Common myeloid progenitor, CD34-positive (primary cell): ENCODE data around the gene RTN4RL1.

Source experiments
- CTCF ChIA-PET: fragments of 350-600 bp; sonication (Branson Sonifier 250); formaldehyde crosslinking; loops from one replicate; lab custom pipeline; 2021; ENCODE audit warnings: antibody characterized with exemption; lab: Charles Lee
- POLR2A ChIA-PET: fragments of 350-600 bp; sonication (Branson Sonifier 250); formaldehyde crosslinking; loops from one replicate; lab custom pipeline; 2021; ENCODE audit warnings: antibody characterized with exemption; lab: Charles Lee
- DNase-seq, 3 donors: peaks; one replicate each; pipeline versions ENCODE4 v3.0.0 to v3.0.0-alpha.2; 2013
- H3K27ac ChIP-seq, 2 experiments: 1 replicate in 1 of 2; 2 replicates in 1 of 2; pipeline ENCODE4 v1.7.0; 2013; ENCODE audit warnings: inconsistent platforms in 2 of 2, low read length in 2 of 2, mild to moderate bottlenecking in 2 of 2, low read depth in 1 of 2, moderate library complexity in 1 of 2; ENCODE audit not compliant: severe bottlenecking in 2 of 2, insufficient read depth in 1 of 2, poor library complexity in 1 of 2
- H3K27me3 ChIP-seq, 5 experiments: replicated peaks in 2 of 5; 1 replicate in 3 of 5; 2 replicates in 2 of 5; pipeline versions ENCODE4 v1.6.1 to v1.7.0; 2013; ENCODE audit warnings: low read length in 4 of 5, mild to moderate bottlenecking in 2 of 5, moderate library complexity in 2 of 5, inconsistent platforms in 1 of 5; ENCODE audit not compliant: insufficient read depth in 5 of 5, control insufficient read depth in 4 of 5
- H3K36me3 ChIP-seq, 4 experiments: 1 replicate in 2 of 4; 2 replicates in 2 of 4; pipeline versions ENCODE4 v1.6.1 to v1.7.0; 2013; ENCODE audit warnings: low read length in 3 of 4, control low read depth in 1 of 4, mild to moderate bottlenecking in 1 of 4; ENCODE audit not compliant: control insufficient read depth in 4 of 4, insufficient read depth in 4 of 4
- H3K4me1 ChIP-seq, 4 experiments: 1 replicate in 3 of 4; 2 replicates in 1 of 4; pipeline versions ENCODE4 v1.6.1 to v1.7.1; 2013; ENCODE audit warnings: low read length in 3 of 4, mild to moderate bottlenecking in 3 of 4, control low read depth in 1 of 4, inconsistent platforms in 1 of 4, moderate library complexity in 1 of 4; ENCODE audit not compliant: control insufficient read depth in 4 of 4, insufficient read depth in 4 of 4; ENCODE audit errors: control extremely low read depth in 1 of 4
- H3K4me3 ChIP-seq, 7 experiments: 1 replicate in 4 of 7; 2 replicates in 3 of 7; pipeline versions ENCODE4 v1.5.1 to v1.7.0; 2013; ENCODE audit warnings: mild to moderate bottlenecking in 7 of 7, low read length in 6 of 7, moderate library complexity in 6 of 7, inconsistent platforms in 2 of 7, low read depth in 2 of 7, control low read depth in 1 of 7; ENCODE audit not compliant: insufficient read depth in 4 of 7, control insufficient read depth in 1 of 7; ENCODE audit errors: extremely low read depth in 1 of 7
- H3K9me3 ChIP-seq, 5 experiments: 1 replicate in 4 of 5; 2 replicates in 1 of 5; pipeline versions ENCODE4 v1.6.1 to v1.7.1; 2013; ENCODE audit warnings: low read length in 4 of 5, mild to moderate bottlenecking in 2 of 5, inconsistent platforms in 1 of 5, low read depth in 1 of 5, moderate library complexity in 1 of 5; ENCODE audit not compliant: control insufficient read depth in 4 of 5, insufficient read depth in 2 of 5; ENCODE audit errors: control extremely low read depth in 1 of 5
- WGBS: methylation state at CpG from one replicate; pipeline ENCODE4 v1.1.5; 2013; ENCODE audit not compliant: insufficient coverage; 5-methylcytosine and 5-hydroxymethylcytosine counted together

RTN4RL1 gene

DNA sequence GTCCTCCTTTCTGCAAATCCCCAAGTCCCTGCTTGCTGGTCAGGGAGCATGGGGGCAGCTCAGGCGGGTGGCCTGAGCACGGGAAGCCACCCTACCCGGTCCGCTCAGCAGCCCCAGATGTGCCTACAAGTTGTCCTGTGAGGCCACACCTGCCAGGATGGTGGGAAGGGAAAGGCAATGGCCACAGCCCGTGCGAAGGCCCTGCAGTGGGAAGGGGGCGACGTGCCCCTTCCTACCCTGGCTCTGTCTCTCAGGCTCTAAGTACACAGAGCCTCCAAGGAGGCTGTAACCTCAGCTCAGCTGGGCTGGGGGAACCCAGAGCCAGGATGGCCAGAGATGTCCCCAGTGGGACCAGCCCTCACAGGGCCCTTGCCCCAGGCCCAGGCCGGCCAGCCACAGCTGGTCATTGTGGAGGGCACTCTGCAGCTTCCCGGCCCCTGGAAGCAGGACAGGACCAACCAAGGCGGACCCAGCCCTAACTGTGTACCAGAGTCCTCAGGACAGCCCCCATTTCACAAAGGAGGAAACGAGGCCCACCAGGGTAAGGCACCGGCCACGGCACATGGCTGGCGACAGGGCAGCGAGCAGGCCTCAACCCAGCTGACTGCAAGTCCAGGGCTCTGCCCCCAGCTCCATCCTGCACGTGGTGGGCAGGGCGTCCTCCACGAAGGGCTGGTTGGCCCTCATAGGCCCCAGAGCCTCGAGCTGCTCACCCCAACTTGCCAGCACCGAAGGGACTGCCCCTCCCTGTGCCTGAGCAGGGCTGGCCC lies 82.3 kb downstream of the RTN4RL1 start:
- H3K36me3 ChIP-seq: no peaks in the 10 kb centered on the region
- CTCF ChIA-PET: no interaction called here
- H3K27ac ChIP-seq: no peak overlapping the region
- H3K27me3 ChIP-seq: no peaks in the 10 kb centered on the region
- H3K4me1 ChIP-seq: no peaks in the 10 kb centered on the region
- 93% methylated on average over 21 of the region's 21 CpGs for WGBS
- no peaks in the 10 kb centered on the region for H3K9me3 ChIP-seq
- POLR2A ChIA-PET: no interaction called here
- no peak overlapping the region for H3K4me3 ChIP-seq
- DNase-seq: no peak

DNA sequence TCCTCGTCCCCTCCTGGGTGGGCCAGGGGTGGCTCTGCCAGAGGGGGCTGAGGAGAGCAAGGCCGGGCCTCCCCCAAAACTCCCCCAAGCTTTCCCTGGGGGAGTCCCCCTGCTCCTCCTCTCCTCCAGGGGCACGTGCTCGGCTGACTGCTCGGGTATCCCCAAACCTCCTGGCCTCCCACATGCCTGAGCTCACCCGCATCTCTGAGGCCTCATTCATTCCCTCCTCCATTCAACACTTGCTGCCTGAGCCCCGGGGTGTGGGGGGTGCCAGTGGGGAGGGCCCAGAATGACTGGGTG lies 83.1 kb downstream of the RTN4RL1 start:
- no peak overlapping the region for H3K4me3 ChIP-seq
- no peaks in the 10 kb centered on the region for H3K36me3 ChIP-seq
- no peaks in the 10 kb centered on the region for H3K9me3 ChIP-seq
- no peaks in the 10 kb centered on the region for H3K27me3 ChIP-seq
- CTCF ChIA-PET: no interaction called here
- DNase-seq: no peak
- H3K27ac ChIP-seq: no peak overlapping the region
- POLR2A ChIA-PET: no interaction called here
- WGBS: 100% methylated on average over 1 of the region's 7 CpGs
- peaks cover 0 to 1% (median 0%) of the 10 kb centered on the region in 4 experiments for H3K4me1 ChIP-seq

DNA sequence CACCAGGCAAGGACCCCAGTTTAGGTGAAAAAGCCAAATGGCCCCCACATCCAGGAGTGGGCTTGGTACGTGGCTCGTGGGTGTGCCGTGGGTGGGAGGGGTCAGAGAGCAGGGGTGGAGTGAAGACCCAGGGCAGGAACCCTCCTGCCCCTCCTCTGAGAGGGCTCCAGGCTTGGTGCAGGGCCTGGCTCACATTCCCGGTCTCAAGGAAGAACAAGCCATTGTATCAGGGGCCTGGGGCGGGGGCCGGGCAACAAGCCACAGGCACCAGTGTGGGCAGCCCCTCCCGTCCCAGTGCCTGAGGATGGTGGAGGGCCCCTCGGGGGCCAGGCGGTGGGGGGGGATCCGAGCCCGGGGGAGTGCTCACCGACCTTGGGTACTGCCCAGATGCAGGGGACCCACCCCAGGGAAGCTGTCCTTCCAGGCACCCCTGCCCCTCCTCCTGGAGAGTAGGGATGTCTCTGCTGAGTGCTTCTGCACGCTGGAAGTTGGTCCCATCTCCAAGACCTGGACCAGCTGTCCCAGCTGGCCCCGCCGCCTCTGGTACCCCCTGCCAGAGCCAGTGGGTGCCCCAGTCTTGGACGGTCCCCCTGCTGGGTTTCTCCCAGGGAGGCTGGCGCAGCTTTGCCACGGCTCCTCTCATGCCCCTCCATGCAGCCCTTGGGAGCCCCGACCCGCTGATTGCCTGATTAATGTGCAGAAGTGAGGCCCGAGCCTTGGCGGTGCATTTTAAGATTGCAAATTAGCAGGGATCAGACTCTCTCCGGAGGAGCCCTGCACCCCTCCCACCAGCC lies 83.7 kb downstream of the RTN4RL1 start:
- Histone ChIP-seq H3K27me3 (no peaks in the 10 kb centered on the region), H3K4me3 (no peak overlapping the region), H3K4me1 (peaks cover 0 to 2% (median 0%) of the 10 kb centered on the region in 4 experiments), H3K36me3 (no peaks in the 10 kb centered on the region), H3K9me3 (no peaks in the 10 kb centered on the region), H3K27ac (no peak overlapping the region)
- WGBS: 93% methylated on average over 19 of the region's 23 CpGs
- ChIA-PET CTCF (no interaction called here), POLR2A (no interaction called here)
- DNase-seq: no peak

DNA sequence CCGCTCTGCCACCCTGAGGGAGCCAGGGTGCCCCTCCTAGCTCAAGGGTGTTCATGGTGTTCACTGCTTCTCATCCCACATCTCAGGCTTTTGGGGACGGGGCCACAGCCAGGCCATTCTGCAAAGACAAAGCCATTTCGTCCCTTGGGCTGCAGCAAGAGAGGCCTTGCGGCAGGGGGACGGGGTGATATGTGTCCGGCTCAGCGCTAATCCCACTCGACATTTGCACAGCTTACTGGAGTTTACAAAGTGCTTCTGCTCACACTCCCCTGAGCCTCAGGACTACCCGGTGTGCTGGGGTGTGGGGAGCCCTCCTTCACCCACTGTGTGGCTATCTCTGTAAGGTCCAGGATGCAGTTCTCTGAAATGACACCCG lies 84.3 kb downstream of the RTN4RL1 start:
- H3K4me1 ChIP-seq: peaks cover 0 to 2% (median 0%) of the 10 kb centered on the region in 4 experiments
- H3K36me3 ChIP-seq: no peaks in the 10 kb centered on the region
- POLR2A ChIA-PET: no interaction called here
- no peak overlapping the region for H3K27ac ChIP-seq
- H3K27me3 ChIP-seq: no peaks in the 10 kb centered on the region
- CTCF ChIA-PET: no interaction called here
- no peak for DNase-seq
- H3K9me3 ChIP-seq: no peaks in the 10 kb centered on the region
- no peak overlapping the region for H3K4me3 ChIP-seq
- 97% methylated on average over 6 of the region's 10 CpGs for WGBS

DNA sequence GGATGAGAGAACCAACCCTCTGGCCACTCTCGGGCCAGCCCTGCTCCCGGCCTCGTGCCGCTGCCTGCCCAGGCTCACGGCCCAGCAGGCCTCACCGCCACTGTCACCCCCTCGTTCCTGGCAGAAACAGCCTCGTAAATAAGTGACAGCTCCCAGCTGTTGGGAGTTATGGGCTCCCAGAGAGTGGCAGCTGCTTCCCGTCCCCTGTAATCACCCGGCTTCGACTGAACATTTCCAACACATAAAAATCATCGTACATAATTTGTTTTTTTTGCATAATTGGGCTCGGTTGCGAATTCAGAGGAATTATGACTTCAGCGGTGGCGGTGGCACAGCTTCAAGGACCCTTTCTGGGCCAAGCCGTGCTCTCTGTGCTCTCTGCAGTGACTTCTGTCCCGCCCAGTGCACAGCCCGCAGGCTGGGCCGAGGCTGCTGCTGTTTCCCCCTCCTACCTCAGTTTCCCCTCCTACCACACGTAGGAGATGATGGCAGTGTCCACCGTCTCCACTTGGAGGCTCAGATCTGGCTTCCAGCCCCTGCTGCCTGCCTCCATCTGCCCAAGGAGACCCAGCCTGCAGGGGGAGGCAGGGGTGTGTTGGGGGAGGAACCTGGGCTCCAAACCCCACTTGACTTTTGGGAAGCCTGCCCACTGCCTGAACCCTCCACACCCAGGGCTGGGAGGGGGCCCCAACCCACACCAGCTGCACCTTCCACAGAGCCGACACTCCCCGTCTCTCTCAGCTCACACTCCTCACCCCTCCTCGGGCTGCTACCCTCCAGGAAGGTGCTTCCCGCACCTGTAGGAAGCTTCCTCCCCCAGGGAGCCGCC lies 84.9 kb downstream of the RTN4RL1 start:
- H3K9me3 ChIP-seq: no peaks in the 10 kb centered on the region
- POLR2A ChIA-PET: no interaction called here
- no peak overlapping the region for H3K4me3 ChIP-seq
- WGBS: 97% methylated on average over 23 of the region's 27 CpGs
- no peaks in the 10 kb centered on the region for H3K36me3 ChIP-seq
- H3K4me1 ChIP-seq: peaks cover 0 to 2% (median 0%) of the 10 kb centered on the region in 4 experiments
- H3K27ac ChIP-seq: no peak overlapping the region
- H3K27me3 ChIP-seq: no peaks in the 10 kb centered on the region
- no peak for DNase-seq
- CTCF ChIA-PET: no interaction called here

DNA sequence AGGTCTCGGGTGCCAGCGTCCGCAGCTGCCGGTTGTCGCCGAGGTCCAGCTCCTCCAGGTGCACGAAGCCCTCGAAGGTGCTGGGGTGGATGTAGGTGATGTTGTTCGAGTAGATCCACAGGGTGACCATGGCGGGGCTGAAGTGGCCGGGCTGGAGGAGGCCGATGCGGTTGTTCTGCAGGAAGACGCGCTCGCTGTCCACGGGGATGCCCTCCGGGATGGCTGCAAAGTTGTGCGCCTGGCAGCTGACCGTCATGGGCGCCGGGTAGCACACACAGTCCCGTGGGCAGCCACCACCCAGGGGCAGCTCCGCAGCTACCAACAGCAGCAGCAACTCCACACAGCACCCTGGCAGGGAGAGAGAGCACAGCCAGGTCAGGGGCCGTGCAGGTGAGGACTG lies 87.7 kb downstream of the RTN4RL1 start:
- CTCF ChIA-PET: interaction anchor here (1.2 kb wide), 2 partner anchors 12 to 13 kb away, joined by 3 to 4 read pairs; no protein-coding TSS in a partner anchor
- Histone ChIP-seq H3K4me1 (peaks cover 0 to 2% (median 0%) of the 10 kb centered on the region in 4 experiments), H3K27ac (no peak overlapping the region), H3K4me3 (no peak overlapping the region), H3K27me3 (no peaks in the 10 kb centered on the region), H3K9me3 (no peaks in the 10 kb centered on the region), H3K36me3 (no peaks in the 10 kb centered on the region)
- POLR2A ChIA-PET: no interaction called here
- 94% methylated on average over 17 of the region's 25 CpGs for WGBS
- no peak for DNase-seq
